Calu3 (cell line): ENCODE results near the gene OR13C4. TPM values are rescaled to one million over a fixed set of nuclear protein-coding genes. Genes with fewer than 3 reads are reported as not detected.

Experiments used
- BruUV-seq: library from RNA; stranded (reverse); fragments of 400-500 nt; replicated peaks from 2 replicates; lab custom pipeline; 2021; lab: Mats Ljungman, UMichigan
- CTCF ChIA-PET: fragments of 300-600 bp; sonication (Branson Sonifier 250); formaldehyde crosslinking; loops from one replicate; lab custom pipeline; 2022; ENCODE audit warnings: antibody characterized with exemption; lab: Charles Lee
- DNase-seq: peaks from one replicate; pipeline ENCODE4 v3.0.0; 2022
- H3K27ac Mint-ChIP-seq: one replicate; pipeline ENCODE4 v1.8.0; 2022; ENCODE audit warnings: mixed read lengths; ENCODE audit not compliant: unreplicated experiment
- H3K27me3 Mint-ChIP-seq: one replicate; pipeline ENCODE4 v1.8.0; 2022; ENCODE audit warnings: mixed read lengths; ENCODE audit not compliant: unreplicated experiment
- H3K36me3 Mint-ChIP-seq: one replicate; pipeline ENCODE4 v1.8.0; 2022; ENCODE audit warnings: mild to moderate bottlenecking, moderate library complexity, mixed read lengths; ENCODE audit not compliant: insufficient read depth, unreplicated experiment
- H3K4me1 Mint-ChIP-seq: one replicate; pipeline ENCODE4 v1.8.0; 2022; ENCODE audit warnings: mild to moderate bottlenecking, low read depth, mixed read lengths; ENCODE audit not compliant: unreplicated experiment
- H3K4me3 Mint-ChIP-seq: one replicate; pipeline ENCODE4 v1.8.0; 2022; ENCODE audit warnings: mild to moderate bottlenecking, low read depth, moderate library complexity, mixed read lengths; ENCODE audit not compliant: unreplicated experiment
- H3K9me3 Mint-ChIP-seq: one replicate; pipeline ENCODE4 v1.8.0; 2022; ENCODE audit warnings: low read depth, mixed read lengths; ENCODE audit not compliant: unreplicated experiment
- CTCF ChIP-seq: fragments of 200-600 bp; IDR thresholded peaks from one replicate; pipeline ENCODE4 v1.8.0; 2022; ENCODE audit warnings: antibody characterized with exemption; ENCODE audit not compliant: unreplicated experiment
- intact Hi-C: fragments of 100-400 bp; cut with micrococcal nuclease; formaldehyde crosslinking; loops from one replicate; pipeline ENCODE4 v1.10.0; 2022; ENCODE audit not compliant: unreplicated experiment
- total RNA-seq: library from RNA; stranded (reverse); gene quantifications from 2 replicates; pipeline ENCODE4 v1.2.3, GENCODE V29; 2022

The OR13C4 gene
- total RNA-seq, 1 experiment from 2014 or later: not detected

DNA sequence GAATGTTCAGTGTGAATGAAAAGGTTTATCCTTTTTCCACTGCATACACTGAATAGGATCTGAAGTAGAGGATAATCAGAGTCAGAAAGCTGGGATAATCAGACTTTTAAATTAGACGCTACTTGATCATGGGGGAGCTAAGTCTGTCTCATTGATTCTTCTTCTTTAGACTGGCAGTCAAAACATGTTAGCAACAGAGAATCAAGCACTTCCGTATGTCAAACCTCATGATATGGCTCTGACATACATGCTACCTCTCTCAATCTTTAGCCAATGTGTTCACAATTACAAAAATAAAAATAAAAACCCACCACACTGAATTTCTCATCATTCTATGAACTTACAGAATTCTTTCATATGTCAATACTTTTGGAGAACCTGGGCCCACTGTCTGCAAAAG is 42.0 kb downstream of the OR13C4 start:
- CTCF ChIA-PET: no interaction called here
- no peak overlapping the region for H3K4me3 Mint-ChIP-seq
- intact Hi-C loops: no loop called here

GRCh38 chr9:104482921-104483570 is 44.0 kb downstream of the OR13C4 start:
- H3K9me3 Mint-ChIP-seq: no peaks in the 10 kb centered on the region
- TF ChIP-seq CTCF: no peak
- no TSS peak for BruUV-seq
- CTCF ChIA-PET: no interaction called here
- DNase-seq: no peak
- no peaks in the 10 kb centered on the region for H3K4me1 Mint-ChIP-seq
- H3K36me3 Mint-ChIP-seq: no peaks in the 10 kb centered on the region
- no peak overlapping the region for H3K27ac Mint-ChIP-seq
- intact Hi-C loops: no loop called here
- H3K4me3 Mint-ChIP-seq: no peak overlapping the region
- no peaks in the 10 kb centered on the region for H3K27me3 Mint-ChIP-seq

More for the DNA sequence above, 42.0 kb downstream of the OR13C4 start:
- no peak for DNase-seq
- no peak for TF ChIP-seq CTCF
- H3K4me1 Mint-ChIP-seq: no peaks in the 10 kb centered on the region
- BruUV-seq: no TSS peak
- no peaks in the 10 kb centered on the region for H3K36me3 Mint-ChIP-seq
- H3K27me3 Mint-ChIP-seq: no peaks in the 10 kb centered on the region
- no peaks in the 10 kb centered on the region for H3K9me3 Mint-ChIP-seq
- no peak overlapping the region for H3K27ac Mint-ChIP-seq

Other genes with a start within 250 kb of the OR13C4 start
- not detected in 2 replicates for gene OR13F1, start 22.9 kb downstream of the OR13C4 start, total RNA-seq
- gene OR13C3, start 9.6 kb upstream of the OR13C4 start, total RNA-seq: not detected in 2 replicates
- gene OR13C8, start 42.0 kb upstream of the OR13C4 start, total RNA-seq: not detected in 2 replicates
- gene OR13C5, start 72.2 kb upstream of the OR13C4 start, total RNA-seq: not detected in 2 replicates
- gene OR13C2, start 78.4 kb upstream of the OR13C4 start, total RNA-seq: not detected in 2 replicates
- not detected in 2 replicates for gene OR13C9, start 91.0 kb upstream of the OR13C4 start, total RNA-seq
- not detected in 2 replicates for gene OR13D1, start 167.3 kb upstream of the OR13C4 start, total RNA-seq
- gene NIPSNAP3A, start 220.5 kb upstream of the OR13C4 start, total RNA-seq: 7.4 and 8.0 TPM in 2 replicates
- 0.83 and 1.1 TPM in 2 replicates for gene NIPSNAP3B, start 236.9 kb upstream of the OR13C4 start, total RNA-seq